HL-60 (cell line): ENCODE results near the gene KLHL28.

ENCODE experiments used
- CTCF ChIP-seq: IDR thresholded peaks from one replicate; pipeline ENCODE4 v1.5.1; 2011; ENCODE audit warnings: low read length, control low read depth, inconsistent platforms; ENCODE audit not compliant: insufficient read depth
- GABPA ChIP-seq: IDR thresholded peaks from 2 replicates; pipeline ENCODE4 v1.6.1; 2012; ENCODE audit warnings: low read depth
- POLR2AphosphoS5 ChIP-seq: IDR thresholded peaks from 2 replicates; pipeline ENCODE4 v1.6.1; 2012; ENCODE audit warnings: low read depth
- SPI1 ChIP-seq: IDR thresholded peaks from 2 replicates; pipeline ENCODE4 v1.6.1; 2012; ENCODE audit warnings: low read depth, mild to moderate bottlenecking, borderline replicate concordance
- TF ChIP-seq, protein P1 (sequence below): IDR thresholded peaks from 2 replicates; pipeline ENCODE4 v1.6.1; 2012; ENCODE audit warnings: low read depth; ENCODE audit not compliant: insufficient replicate concordance

- TF ChIP-seq CTCF, result no peak
- TF ChIP-seq POLR2AphosphoS5, result no peak
- TF ChIP-seq, protein P1, sequence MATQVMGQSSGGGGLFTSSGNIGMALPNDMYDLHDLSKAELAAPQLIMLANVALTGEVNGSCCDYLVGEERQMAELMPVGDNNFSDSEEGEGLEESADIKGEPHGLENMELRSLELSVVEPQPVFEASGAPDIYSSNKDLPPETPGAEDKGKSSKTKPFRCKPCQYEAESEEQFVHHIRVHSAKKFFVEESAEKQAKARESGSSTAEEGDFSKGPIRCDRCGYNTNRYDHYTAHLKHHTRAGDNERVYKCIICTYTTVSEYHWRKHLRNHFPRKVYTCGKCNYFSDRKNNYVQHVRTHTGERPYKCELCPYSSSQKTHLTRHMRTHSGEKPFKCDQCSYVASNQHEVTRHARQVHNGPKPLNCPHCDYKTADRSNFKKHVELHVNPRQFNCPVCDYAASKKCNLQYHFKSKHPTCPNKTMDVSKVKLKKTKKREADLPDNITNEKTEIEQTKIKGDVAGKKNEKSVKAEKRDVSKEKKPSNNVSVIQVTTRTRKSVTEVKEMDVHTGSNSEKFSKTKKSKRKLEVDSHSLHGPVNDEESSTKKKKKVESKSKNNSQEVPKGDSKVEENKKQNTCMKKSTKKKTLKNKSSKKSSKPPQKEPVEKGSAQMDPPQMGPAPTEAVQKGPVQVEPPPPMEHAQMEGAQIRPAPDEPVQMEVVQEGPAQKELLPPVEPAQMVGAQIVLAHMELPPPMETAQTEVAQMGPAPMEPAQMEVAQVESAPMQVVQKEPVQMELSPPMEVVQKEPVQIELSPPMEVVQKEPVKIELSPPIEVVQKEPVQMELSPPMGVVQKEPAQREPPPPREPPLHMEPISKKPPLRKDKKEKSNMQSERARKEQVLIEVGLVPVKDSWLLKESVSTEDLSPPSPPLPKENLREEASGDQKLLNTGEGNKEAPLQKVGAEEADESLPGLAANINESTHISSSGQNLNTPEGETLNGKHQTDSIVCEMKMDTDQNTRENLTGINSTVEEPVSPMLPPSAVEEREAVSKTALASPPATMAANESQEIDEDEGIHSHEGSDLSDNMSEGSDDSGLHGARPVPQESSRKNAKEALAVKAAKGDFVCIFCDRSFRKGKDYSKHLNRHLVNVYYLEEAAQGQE, result no peak
- TF ChIP-seq SPI1, result peak; percentile 47; the same call in 1 of the 2 replicates
- no peak for TF ChIP-seq GABPA
These were observed 28.0 kb upstream of the KLHL28 start for GRCh38 chr14:44989497-44990440.
